PC-3 (cell line): ENCODE results near the gene IQSEC1.

ENCODE experiments used
- EZH2 ChIP-seq: fragments of 300-600 bp; sonication (generic); IDR thresholded peaks from one replicate; pipeline ENCODE4 v1.6.1; 2017; ENCODE audit warnings: antibody characterized with exemption, mild to moderate bottlenecking, low read length; ENCODE audit not compliant: unreplicated experiment
- EZH2phosphoT487 ChIP-seq: fragments of 300-600 bp; sonication (generic); IDR thresholded peaks from 2 replicates; pipeline ENCODE4 v1.6.1; 2018; ENCODE audit warnings: mild to moderate bottlenecking, antibody characterized with exemption, low read length, borderline replicate concordance
- TF ChIP-seq, protein P1 (sequence below): fragments of 300-600 bp; sonication (generic); conservative IDR thresholded peaks from 2 replicates; pipeline ENCODE4 v1.5.1; 2017; ENCODE audit warnings: antibody characterized with exemption, low read depth, mild to moderate bottlenecking, low read length

DNA sequence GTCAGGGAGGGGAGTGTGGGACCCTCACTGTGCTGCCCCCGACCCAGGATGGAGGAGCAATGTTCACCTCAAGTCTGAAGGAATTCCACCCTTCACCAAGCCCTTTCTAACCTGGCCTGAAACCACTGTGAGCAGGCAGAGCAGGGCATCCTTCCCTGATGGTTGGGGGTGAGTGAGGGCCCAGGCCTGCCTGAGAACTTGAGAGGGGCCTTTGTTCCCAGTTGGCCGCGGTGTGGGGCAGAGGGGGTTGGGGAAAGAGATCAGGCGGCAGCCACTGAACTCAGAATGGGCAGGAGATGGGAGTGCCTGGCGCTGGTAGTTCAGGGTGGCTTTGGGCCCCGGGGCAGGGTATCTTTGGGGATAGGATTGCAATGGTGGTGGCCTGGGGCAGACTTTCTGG lies 128.4 kb downstream of the IQSEC1 start:
- TF ChIP-seq, protein P1, sequence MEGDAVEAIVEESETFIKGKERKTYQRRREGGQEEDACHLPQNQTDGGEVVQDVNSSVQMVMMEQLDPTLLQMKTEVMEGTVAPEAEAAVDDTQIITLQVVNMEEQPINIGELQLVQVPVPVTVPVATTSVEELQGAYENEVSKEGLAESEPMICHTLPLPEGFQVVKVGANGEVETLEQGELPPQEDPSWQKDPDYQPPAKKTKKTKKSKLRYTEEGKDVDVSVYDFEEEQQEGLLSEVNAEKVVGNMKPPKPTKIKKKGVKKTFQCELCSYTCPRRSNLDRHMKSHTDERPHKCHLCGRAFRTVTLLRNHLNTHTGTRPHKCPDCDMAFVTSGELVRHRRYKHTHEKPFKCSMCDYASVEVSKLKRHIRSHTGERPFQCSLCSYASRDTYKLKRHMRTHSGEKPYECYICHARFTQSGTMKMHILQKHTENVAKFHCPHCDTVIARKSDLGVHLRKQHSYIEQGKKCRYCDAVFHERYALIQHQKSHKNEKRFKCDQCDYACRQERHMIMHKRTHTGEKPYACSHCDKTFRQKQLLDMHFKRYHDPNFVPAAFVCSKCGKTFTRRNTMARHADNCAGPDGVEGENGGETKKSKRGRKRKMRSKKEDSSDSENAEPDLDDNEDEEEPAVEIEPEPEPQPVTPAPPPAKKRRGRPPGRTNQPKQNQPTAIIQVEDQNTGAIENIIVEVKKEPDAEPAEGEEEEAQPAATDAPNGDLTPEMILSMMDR = no peak
- TF ChIP-seq EZH2 = no peak
- no peak for TF ChIP-seq EZH2phosphoT487
